Endothelial cell of umbilical vein (primary cell): ENCODE data around the gene UGCG. TPM values are rescaled to one million over a fixed set of nuclear protein-coding genes. Genes with fewer than 3 reads are reported as not detected.

Source experiments
- BruUV-seq: library from RNA; stranded (reverse); fragments of 400-500 nt; replicated peaks from 2 replicates; lab custom pipeline; 2021; lab: Mats Ljungman, UMichigan
- CTCF ChIA-PET: fragments of 300-600, 350-600 bp; sonication (Branson Sonifier 250); formaldehyde crosslinking; loops from one replicate; lab custom pipeline; 2021; ENCODE audit warnings: antibody characterized with exemption, inconsistent platforms; lab: Charles Lee
- POLR2A ChIA-PET: fragments of 300-600, 350-600 bp; sonication (Branson Sonifier 250); formaldehyde crosslinking; loops from one replicate; lab custom pipeline; 2021; ENCODE audit warnings: antibody characterized with exemption, inconsistent platforms; lab: Charles Lee
- DNase-seq: peaks from one replicate; pipeline ENCODE4 v3.0.0-alpha.2; 2011; ENCODE audit warnings: low read depth, low spot score
- FAIRE-seq: peaks from 2 replicates; lab custom pipeline; 2011; peaks lifted over from hg19 to GRCh38; lab: Jason Lieb, UNC
- H2AFZ ChIP-seq: 2 replicates; pipeline ENCODE4 v1.6.0; 2012; ENCODE audit warnings: low read depth, low read length, control low read depth, inconsistent platforms
- H3K27ac ChIP-seq: 2 replicates; pipeline ENCODE4 v1.5.1; 2011; ENCODE audit warnings: low read depth, mild to moderate bottlenecking, control low read depth, low read length, moderate library complexity; ENCODE audit not compliant: insufficient read depth
- H3K27me3 ChIP-seq, 2 experiments: 2 replicates each; pipeline versions ENCODE4 v1.6.0 to v1.6.1; 2011; ENCODE audit warnings: low read length in 2 of 2, mixed read lengths in 1 of 2; ENCODE audit not compliant: control insufficient read depth in 2 of 2, insufficient read depth in 2 of 2
- H3K36me3 ChIP-seq, 2 experiments: 2 replicates in 1 of 2; 3 replicates in 1 of 2; pipeline ENCODE4 v1.5.1; 2011; ENCODE audit warnings: low read length in 2 of 2, mild to moderate bottlenecking in 1 of 2, moderate library complexity in 1 of 2; ENCODE audit not compliant: control insufficient read depth in 2 of 2, insufficient read depth in 2 of 2; ENCODE audit errors: extremely low read depth in 1 of 2
- H3K4me1 ChIP-seq: 3 replicates; pipeline ENCODE4 v1.5.1; 2011; ENCODE audit warnings: mild to moderate bottlenecking, low read length; ENCODE audit not compliant: control insufficient read depth, insufficient read depth; ENCODE audit errors: extremely low read depth
- H3K4me2 ChIP-seq: 2 replicates; pipeline ENCODE4 v1.6.1; 2011; ENCODE audit warnings: low read length, control low read depth, mixed read lengths; ENCODE audit not compliant: insufficient read depth
- H3K4me3 ChIP-seq, 3 experiments: fragments of 200-600 bp in 1 of 3; sonication (generic), shearing (Covaris generic) in 1 of 3; replicated peaks in 1 of 3; 2 replicates each; pipeline ENCODE4 v1.5.1; 2011 to 2016; ENCODE audit warnings: control low read depth in 3 of 3, low read length in 3 of 3, mild to moderate bottlenecking in 2 of 3, inconsistent platforms in 1 of 3, low read depth in 1 of 3, moderate library complexity in 1 of 3; ENCODE audit not compliant: insufficient read depth in 1 of 3
- H3K79me2 ChIP-seq: 2 replicates; pipeline ENCODE4 v1.6.0; 2012; ENCODE audit warnings: low read length, inconsistent platforms; ENCODE audit not compliant: control insufficient read depth, insufficient read depth
- H3K9ac ChIP-seq: replicated peaks from 2 replicates; pipeline ENCODE3; 2011; ENCODE audit warnings: low read length, control low read depth; ENCODE audit not compliant: insufficient read depth; ENCODE audit errors: extremely low read depth
- H3K9me1 ChIP-seq: replicated peaks from 3 replicates; pipeline ENCODE4 v1.6.0; 2011; ENCODE audit warnings: mild to moderate bottlenecking, low read length; ENCODE audit not compliant: control insufficient read depth, insufficient read depth; ENCODE audit errors: extremely low read depth
- H3K9me3 ChIP-seq: replicated peaks from 2 replicates; pipeline ENCODE4 v1.5.1; 2012; ENCODE audit warnings: low read length, inconsistent platforms; ENCODE audit not compliant: control insufficient read depth, insufficient read depth
- H4K20me1 ChIP-seq: replicated peaks from 2 replicates; pipeline ENCODE3; 2011; ENCODE audit warnings: mild to moderate bottlenecking, low read length; ENCODE audit not compliant: control insufficient read depth, insufficient read depth; ENCODE audit errors: extremely low read depth
- EZH2 ChIP-seq: IDR thresholded peaks from 2 replicates; pipeline ENCODE4 v1.6.1; 2012; ENCODE audit warnings: borderline replicate concordance, low read depth, mild to moderate bottlenecking, moderate library complexity, low read length, inconsistent platforms; ENCODE audit not compliant: severe bottlenecking
- FOS ChIP-seq: IDR thresholded peaks from 2 replicates; pipeline ENCODE4 v1.6.1; 2011; ENCODE audit warnings: mild to moderate bottlenecking, low read length, moderate library complexity, borderline replicate concordance; ENCODE audit not compliant: insufficient read depth
- GATA2 ChIP-seq: IDR thresholded peaks from 2 replicates; pipeline ENCODE4 v1.7.0; 2011; ENCODE audit warnings: low read depth, mild to moderate bottlenecking, moderate library complexity, mixed read lengths, low read length; ENCODE audit not compliant: insufficient read length, insufficient read depth
- JUN ChIP-seq: IDR thresholded peaks from 2 replicates; pipeline ENCODE4 v1.6.1; 2011; ENCODE audit warnings: borderline replicate concordance, low read depth; ENCODE audit not compliant: insufficient read length, insufficient read depth
- MYC ChIP-seq: IDR thresholded peaks from one replicate; pipeline ENCODE4 v1.6.1; 2011; ENCODE audit warnings: mild to moderate bottlenecking, low read depth, low read length
- POLR2A ChIP-seq: IDR thresholded peaks from 2 replicates; pipeline ENCODE4 v1.6.1; 2012; ENCODE audit warnings: low read depth, mild to moderate bottlenecking, control low read depth, low read length
- POLR2AphosphoS5 ChIP-seq: IDR thresholded peaks from 2 replicates; pipeline ENCODE4 v1.6.1; 2012; ENCODE audit warnings: low read depth, mild to moderate bottlenecking, control low read depth, low read length, moderate library complexity; ENCODE audit not compliant: insufficient read depth
- dilution Hi-C: fragments of 300-500 bp; cut with MboI; formaldehyde crosslinking; loops from one replicate; pipeline ENCODE4 v1.15.0; 2019; ENCODE audit warnings: low sequenced_read_pairs; ENCODE audit not compliant: extremely low pct_ligation_motif_present
- intact Hi-C: fragments of 100-400 bp; cut with micrococcal nuclease; formaldehyde crosslinking; loops from one replicate; pipeline ENCODE4 v1.10.0; 2022
- polyA plus RNA-seq, 4 experiments: library from polyadenylated mRNA; depleted of rRNA in 3 of 4; stranded (reverse) in 3 of 4; unstranded in 1 of 4; fragments of >200 nt; gene quantifications; 2 replicates each; pipeline versions ENCODE4 v1.2.1 to v1.2.3, GENCODE V29; 2011 to 2012; ENCODE audit warnings: missing spikeins in 1 of 4
- total RNA-seq: library from RNA; stranded (reverse); gene quantifications from 2 replicates; pipeline ENCODE4 v1.2.3, GENCODE V29; 2021
- TF ChIP-seq, protein P1 (sequence below): IDR thresholded peaks from 2 replicates; pipeline ENCODE4 v1.6.1; 2011; ENCODE audit not compliant: insufficient read depth, insufficient read length
- TF ChIP-seq, protein P2 (sequence below), 2 donors: IDR thresholded peaks; 1 replicate in 1 of 2; 2 replicates in 1 of 2; pipeline ENCODE4 v1.5.1; 2011; ENCODE audit warnings: low read length in 2 of 2, mild to moderate bottlenecking in 2 of 2, moderate library complexity in 2 of 2, control low read depth in 1 of 2, inconsistent platforms in 1 of 2, low read depth in 1 of 2; ENCODE audit not compliant: insufficient read depth in 1 of 2; ENCODE audit errors: extremely low read depth in 1 of 2

UGCG gene
- total and polyA plus RNA-seq, 2 donors (not counting 3 experiments of a cell fraction or from before 2014, with no cell fraction given): 28.5 to 38.5 TPM

DNA sequence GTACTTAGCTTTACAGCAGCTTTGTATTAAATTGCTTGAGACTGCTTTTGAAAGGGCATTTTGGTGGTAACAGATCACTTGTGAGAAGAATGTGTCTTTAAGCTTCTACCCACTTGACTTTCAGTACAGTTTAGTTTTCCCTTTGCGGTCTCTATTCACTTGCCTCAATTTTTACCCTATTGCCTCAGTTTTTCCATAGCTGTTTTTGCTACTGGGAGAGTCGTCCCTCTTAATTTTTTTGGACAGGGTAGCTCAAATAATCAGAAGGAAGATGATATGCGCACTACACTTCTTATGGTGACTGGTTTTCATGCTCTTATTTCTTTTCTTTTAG, 18.8 kb downstream of the UGCG start:
- Histone ChIP-seq H3K36me3 (peaks cover 0 to 2% of the 10 kb centered on the region in 2 experiments), H3K9me1 (no peaks in the 10 kb centered on the region), H3K27ac (no peak overlapping the region), H3K4me3 (no peak overlapping the region), H3K4me2 (no peak overlapping the region), H3K79me2 (peaks cover 89% of the 10 kb centered on the region), H4K20me1 (peaks cover 5% of the 10 kb centered on the region), H3K9ac (no peak overlapping the region), H3K9me3 (no peaks in the 10 kb centered on the region), H3K4me1 (peaks cover 11% of the 10 kb centered on the region), H3K27me3 (no peaks in the 10 kb centered on the region), H2AFZ (no peak overlapping the region)
- intact Hi-C loops: no loop called here
- TF ChIP-seq EZH2 (no peak), GATA2 (no peak), POLR2A (no peak), POLR2AphosphoS5 (no peak), FOS (no peak), MYC (no peak), JUN (no peak)
- TF ChIP-seq, protein P1, sequence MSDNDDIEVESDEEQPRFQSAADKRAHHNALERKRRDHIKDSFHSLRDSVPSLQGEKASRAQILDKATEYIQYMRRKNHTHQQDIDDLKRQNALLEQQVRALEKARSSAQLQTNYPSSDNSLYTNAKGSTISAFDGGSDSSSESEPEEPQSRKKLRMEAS: no peak
- TF ChIP-seq, protein P2, sequence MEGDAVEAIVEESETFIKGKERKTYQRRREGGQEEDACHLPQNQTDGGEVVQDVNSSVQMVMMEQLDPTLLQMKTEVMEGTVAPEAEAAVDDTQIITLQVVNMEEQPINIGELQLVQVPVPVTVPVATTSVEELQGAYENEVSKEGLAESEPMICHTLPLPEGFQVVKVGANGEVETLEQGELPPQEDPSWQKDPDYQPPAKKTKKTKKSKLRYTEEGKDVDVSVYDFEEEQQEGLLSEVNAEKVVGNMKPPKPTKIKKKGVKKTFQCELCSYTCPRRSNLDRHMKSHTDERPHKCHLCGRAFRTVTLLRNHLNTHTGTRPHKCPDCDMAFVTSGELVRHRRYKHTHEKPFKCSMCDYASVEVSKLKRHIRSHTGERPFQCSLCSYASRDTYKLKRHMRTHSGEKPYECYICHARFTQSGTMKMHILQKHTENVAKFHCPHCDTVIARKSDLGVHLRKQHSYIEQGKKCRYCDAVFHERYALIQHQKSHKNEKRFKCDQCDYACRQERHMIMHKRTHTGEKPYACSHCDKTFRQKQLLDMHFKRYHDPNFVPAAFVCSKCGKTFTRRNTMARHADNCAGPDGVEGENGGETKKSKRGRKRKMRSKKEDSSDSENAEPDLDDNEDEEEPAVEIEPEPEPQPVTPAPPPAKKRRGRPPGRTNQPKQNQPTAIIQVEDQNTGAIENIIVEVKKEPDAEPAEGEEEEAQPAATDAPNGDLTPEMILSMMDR (IDR thresholded peaks at IDR 0.05; ENCODE audit: extremely low read depth in 1 of 2, insufficient read depth in 1 of 2, low read depth in 1 of 2, low read length in 2 of 2): no peak
- DNase-seq (no peak), FAIRE-seq (no peak)
- ChIA-PET POLR2A (interaction anchor here (1.1 kb wide), 1 partner anchor 97 kb away, joined by 4 read pairs; no protein-coding TSS in a partner anchor), CTCF (interaction anchor here (0.9 to 2.4 kb wide), 6 partner anchors 9 to 159 kb away, joined by 3 to 18 read pairs (median 4); no protein-coding TSS in a partner anchor)
- dilution Hi-C loops: no loop called here
- TSS peak; percentile 5 for BruUV-seq
